ENCODE results near the gene PGBD2. TPM values are rescaled to one million over a fixed set of nuclear protein-coding genes. Genes with fewer than 3 reads are reported as not detected.

Gene PGBD2
- total and polyA plus RNA-seq, 2 of the 13 experiments (the other 11 are each of a cell fraction or from before 2014, with no cell fraction given): 6.0 to 7.4 TPM

DNA sequence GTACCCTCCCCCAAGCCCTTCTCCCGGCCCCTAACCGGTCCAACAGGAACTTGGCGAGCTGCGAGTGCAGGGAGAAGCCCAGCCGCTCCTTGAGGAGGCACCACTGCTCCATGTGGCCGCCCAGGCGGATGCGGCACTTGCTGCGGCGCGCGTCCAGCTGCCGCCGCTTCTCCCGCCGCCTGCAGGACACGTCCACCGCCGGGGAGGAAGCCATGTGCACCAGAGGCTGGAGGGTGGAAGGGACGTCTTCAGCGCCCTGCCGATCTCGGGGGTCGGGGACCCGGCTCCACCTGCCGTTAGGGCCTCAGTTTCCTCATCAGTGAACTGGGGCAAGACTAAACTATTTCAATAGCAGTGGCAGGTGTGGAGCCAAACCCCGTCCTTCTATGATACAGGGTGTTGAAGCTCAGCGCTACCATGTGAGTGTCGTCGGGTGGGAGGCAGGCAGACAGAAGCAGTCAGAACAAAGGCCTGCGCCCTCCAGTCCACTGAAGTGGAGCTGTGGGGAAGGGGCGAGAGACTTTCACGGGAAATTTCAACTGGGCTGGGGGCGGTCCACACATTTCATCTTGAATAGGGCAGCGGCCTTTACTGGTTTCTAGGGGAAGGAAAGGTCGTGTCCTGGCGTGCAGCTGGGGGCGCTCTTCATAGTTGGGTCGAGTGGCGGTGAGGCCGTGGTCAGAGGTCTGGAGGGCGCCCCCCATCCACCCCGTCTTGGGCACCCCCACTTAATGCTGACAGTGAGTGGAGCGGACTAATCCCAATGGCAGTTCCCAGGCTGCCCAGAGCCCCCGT, 47.7 kb upstream of the PGBD2 start (continued):
- TF ChIP-seq, protein P1, sequence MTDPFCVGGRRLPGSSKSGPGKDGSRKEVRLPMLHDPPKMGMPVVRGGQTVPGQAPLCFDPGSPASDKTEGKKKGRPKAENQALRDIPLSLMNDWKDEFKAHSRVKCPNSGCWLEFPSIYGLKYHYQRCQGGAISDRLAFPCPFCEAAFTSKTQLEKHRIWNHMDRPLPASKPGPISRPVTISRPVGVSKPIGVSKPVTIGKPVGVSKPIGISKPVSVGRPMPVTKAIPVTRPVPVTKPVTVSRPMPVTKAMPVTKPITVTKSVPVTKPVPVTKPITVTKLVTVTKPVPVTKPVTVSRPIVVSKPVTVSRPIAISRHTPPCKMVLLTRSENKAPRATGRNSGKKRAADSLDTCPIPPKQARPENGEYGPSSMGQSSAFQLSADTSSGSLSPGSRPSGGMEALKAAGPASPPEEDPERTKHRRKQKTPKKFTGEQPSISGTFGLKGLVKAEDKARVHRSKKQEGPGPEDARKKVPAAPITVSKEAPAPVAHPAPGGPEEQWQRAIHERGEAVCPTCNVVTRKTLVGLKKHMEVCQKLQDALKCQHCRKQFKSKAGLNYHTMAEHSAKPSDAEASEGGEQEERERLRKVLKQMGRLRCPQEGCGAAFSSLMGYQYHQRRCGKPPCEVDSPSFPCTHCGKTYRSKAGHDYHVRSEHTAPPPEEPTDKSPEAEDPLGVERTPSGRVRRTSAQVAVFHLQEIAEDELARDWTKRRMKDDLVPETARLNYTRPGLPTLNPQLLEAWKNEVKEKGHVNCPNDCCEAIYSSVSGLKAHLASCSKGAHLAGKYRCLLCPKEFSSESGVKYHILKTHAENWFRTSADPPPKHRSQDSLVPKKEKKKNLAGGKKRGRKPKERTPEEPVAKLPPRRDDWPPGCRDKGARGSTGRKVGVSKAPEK (CRISPR knock-in tag; IDR thresholded peaks at IDR 0.05; ENCODE audit: borderline replicate concordance): 0 out of 2 replicates have a peak, but pooled peaks have one; percentile 38
- TF ChIP-seq, protein P2, sequence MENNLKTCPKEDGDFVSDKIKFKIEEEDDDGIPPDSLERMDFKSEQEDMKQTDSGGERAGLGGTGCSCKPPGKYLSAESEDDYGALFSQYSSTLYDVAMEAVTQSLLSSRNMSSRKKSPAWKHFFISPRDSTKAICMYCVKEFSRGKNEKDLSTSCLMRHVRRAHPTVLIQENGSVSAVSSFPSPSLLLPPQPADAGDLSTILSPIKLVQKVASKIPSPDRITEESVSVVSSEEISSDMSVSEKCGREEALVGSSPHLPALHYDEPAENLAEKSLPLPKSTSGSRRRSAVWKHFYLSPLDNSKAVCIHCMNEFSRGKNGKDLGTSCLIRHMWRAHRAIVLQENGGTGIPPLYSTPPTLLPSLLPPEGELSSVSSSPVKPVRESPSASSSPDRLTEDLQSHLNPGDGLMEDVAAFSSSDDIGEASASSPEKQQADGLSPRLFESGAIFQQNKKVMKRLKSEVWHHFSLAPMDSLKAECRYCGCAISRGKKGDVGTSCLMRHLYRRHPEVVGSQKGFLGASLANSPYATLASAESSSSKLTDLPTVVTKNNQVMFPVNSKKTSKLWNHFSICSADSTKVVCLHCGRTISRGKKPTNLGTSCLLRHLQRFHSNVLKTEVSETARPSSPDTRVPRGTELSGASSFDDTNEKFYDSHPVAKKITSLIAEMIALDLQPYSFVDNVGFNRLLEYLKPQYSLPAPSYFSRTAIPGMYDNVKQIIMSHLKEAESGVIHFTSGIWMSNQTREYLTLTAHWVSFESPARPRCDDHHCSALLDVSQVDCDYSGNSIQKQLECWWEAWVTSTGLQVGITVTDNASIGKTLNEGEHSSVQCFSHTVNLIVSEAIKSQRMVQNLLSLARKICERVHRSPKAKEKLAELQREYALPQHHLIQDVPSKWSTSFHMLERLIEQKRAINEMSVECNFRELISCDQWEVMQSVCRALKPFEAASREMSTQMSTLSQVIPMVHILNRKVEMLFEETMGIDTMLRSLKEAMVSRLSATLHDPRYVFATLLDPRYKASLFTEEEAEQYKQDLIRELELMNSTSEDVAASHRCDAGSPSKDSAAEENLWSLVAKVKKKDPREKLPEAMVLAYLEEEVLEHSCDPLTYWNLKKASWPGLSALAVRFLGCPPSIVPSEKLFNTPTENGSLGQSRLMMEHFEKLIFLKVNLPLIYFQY (CRISPR knock-in tag; IDR thresholded peaks at IDR 0.05; ENCODE audit: borderline replicate concordance): 0 out of 2 replicates have a peak, but pooled peaks have one; percentile 12
- TF ChIP-seq GFI1 (CRISPR knock-in tag; IDR thresholded peaks at IDR 0.05; ENCODE audit: borderline replicate concordance): no peak
- TF ChIP-seq CHD4 (IDR thresholded peaks at IDR 0.05; ENCODE audit: borderline replicate concordance, low read length): no peak
- TF ChIP-seq, protein P3, sequence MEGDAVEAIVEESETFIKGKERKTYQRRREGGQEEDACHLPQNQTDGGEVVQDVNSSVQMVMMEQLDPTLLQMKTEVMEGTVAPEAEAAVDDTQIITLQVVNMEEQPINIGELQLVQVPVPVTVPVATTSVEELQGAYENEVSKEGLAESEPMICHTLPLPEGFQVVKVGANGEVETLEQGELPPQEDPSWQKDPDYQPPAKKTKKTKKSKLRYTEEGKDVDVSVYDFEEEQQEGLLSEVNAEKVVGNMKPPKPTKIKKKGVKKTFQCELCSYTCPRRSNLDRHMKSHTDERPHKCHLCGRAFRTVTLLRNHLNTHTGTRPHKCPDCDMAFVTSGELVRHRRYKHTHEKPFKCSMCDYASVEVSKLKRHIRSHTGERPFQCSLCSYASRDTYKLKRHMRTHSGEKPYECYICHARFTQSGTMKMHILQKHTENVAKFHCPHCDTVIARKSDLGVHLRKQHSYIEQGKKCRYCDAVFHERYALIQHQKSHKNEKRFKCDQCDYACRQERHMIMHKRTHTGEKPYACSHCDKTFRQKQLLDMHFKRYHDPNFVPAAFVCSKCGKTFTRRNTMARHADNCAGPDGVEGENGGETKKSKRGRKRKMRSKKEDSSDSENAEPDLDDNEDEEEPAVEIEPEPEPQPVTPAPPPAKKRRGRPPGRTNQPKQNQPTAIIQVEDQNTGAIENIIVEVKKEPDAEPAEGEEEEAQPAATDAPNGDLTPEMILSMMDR (CRISPR knock-in tag; IDR thresholded peaks at IDR 0.05): peak; percentile 75
- TF ChIP-seq, protein P4, sequence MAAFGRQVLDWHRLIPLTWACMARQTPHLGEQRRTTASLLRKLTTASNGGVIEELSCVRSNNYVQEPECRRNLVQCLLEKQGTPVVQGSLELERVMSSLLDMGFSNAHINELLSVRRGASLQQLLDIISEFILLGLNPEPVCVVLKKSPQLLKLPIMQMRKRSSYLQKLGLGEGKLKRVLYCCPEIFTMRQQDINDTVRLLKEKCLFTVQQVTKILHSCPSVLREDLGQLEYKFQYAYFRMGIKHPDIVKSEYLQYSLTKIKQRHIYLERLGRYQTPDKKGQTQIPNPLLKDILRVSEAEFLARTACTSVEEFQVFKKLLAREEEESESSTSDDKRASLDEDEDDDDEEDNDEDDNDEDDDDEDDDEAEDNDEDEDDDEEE (CRISPR knock-in tag; IDR thresholded peaks at IDR 0.05): 0 out of 2 replicates have a peak, but pooled peaks have one; percentile 7
- no peak for TF ChIP-seq ZNF10 (CRISPR knock-in tag; IDR thresholded peaks at IDR 0.05; ENCODE audit: borderline replicate concordance, low read depth)
- peak; percentile 2; the same call in 1 of the 2 replicates for TF ChIP-seq ZNF441 (CRISPR knock-in tag; IDR thresholded peaks at IDR 0.05; ENCODE audit: borderline replicate concordance)
- TF ChIP-seq, protein P5, sequence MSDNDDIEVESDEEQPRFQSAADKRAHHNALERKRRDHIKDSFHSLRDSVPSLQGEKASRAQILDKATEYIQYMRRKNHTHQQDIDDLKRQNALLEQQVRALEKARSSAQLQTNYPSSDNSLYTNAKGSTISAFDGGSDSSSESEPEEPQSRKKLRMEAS (IDR thresholded peaks at IDR 0.05): peak; percentile 55; the same call in 1 of the 2 replicates
- no peak for TF ChIP-seq AKAP8 (CRISPR knock-in tag; IDR thresholded peaks at IDR 0.05)
- no peak for TF ChIP-seq PHF20 (CRISPR knock-in tag; IDR thresholded peaks at IDR 0.05)
- TF ChIP-seq ZNF775 (CRISPR knock-in tag; IDR thresholded peaks at IDR 0.05; ENCODE audit: borderline replicate concordance): 0 out of 2 replicates have a peak, but pooled peaks have one; percentile 43
- TF ChIP-seq KDM2A (CRISPR knock-in tag; IDR thresholded peaks at IDR 0.05; ENCODE audit: borderline replicate concordance, low read depth): peak; percentile 15; the same call in 1 of the 2 replicates
- peak; percentile 79 for TF ChIP-seq MYC (CRISPR knock-in tag; IDR thresholded peaks at IDR 0.05; ENCODE audit: borderline replicate concordance)
- TF ChIP-seq ZBTB21 (CRISPR knock-in tag; IDR thresholded peaks at IDR 0.05): no peak
- TF ChIP-seq CCAR2 (optimal IDR thresholded peaks at IDR 0.05; ENCODE audit: low read depth, low read length): no peak
- TF ChIP-seq ZBTB7A (CRISPR knock-in tag; IDR thresholded peaks at IDR 0.05): 0 out of 2 replicates have a peak, but pooled peaks have one; percentile 45

Data from HepG2 (cell line).